Measurements from ENCODE around the gene AP1G1.
"Not testable (repeated sequence)": the region's sequence is repeated elsewhere in the genome, so short reads cannot be mapped to it uniquely, and the experiment has no call there.

Gene AP1G1

GRCh38 chr16:71693164-71693563, 115.5 kb downstream of the AP1G1 start:
- no peak for DNase-seq

GRCh38 chr16:71689901-71690300, 118.7 kb downstream of the AP1G1 start:
- no peak for DNase-seq

- DNase-seq, result no peak
Measured at GRCh38 chr16:71687861-71688260, 120.8 kb downstream of the AP1G1 start.

GRCh38 chr16:71684280-71684679, 124.4 kb downstream of the AP1G1 start:
- not testable (repeated sequence) for DNase-seq

GRCh38 chr16:71681360-71681759, 127.3 kb downstream of the AP1G1 start:
- no peak for DNase-seq

Data from NCI-H2227 treated with DMSO at 0.1 percent for 48 hours (cell line).